Endothelial cell of umbilical vein (primary cell): ENCODE results near the gene ATP6V1D.
A peak's percentile ranks its signal among the peaks of the same experiment; 100 is the strongest.

ENCODE experiments used
- GATA2 ChIP-seq: IDR thresholded peaks from 2 replicates; pipeline ENCODE4 v1.7.0; 2011; ENCODE audit warnings: low read depth, mild to moderate bottlenecking, moderate library complexity, mixed read lengths, low read length; ENCODE audit not compliant: insufficient read length, insufficient read depth
- POLR2A ChIP-seq: IDR thresholded peaks from 2 replicates; pipeline ENCODE4 v1.6.1; 2012; ENCODE audit warnings: low read depth, mild to moderate bottlenecking, control low read depth, low read length
- TF ChIP-seq, protein P1 (sequence below), 2 donors: IDR thresholded peaks; 1 replicate in 1 of 2; 2 replicates in 1 of 2; pipeline ENCODE4 v1.5.1; 2011; ENCODE audit warnings: low read length in 2 of 2, mild to moderate bottlenecking in 2 of 2, moderate library complexity in 2 of 2, control low read depth in 1 of 2, inconsistent platforms in 1 of 2, low read depth in 1 of 2; ENCODE audit not compliant: insufficient read depth in 1 of 2; ENCODE audit errors: extremely low read depth in 1 of 2

GRCh38 chr14:67359775-67360469, at the start of gene ATP6V1D, which contains the start of gene EIF2S1:
- TF ChIP-seq POLR2A (peak; percentile 75), GATA2 (no peak)
- TF ChIP-seq, protein P1, sequence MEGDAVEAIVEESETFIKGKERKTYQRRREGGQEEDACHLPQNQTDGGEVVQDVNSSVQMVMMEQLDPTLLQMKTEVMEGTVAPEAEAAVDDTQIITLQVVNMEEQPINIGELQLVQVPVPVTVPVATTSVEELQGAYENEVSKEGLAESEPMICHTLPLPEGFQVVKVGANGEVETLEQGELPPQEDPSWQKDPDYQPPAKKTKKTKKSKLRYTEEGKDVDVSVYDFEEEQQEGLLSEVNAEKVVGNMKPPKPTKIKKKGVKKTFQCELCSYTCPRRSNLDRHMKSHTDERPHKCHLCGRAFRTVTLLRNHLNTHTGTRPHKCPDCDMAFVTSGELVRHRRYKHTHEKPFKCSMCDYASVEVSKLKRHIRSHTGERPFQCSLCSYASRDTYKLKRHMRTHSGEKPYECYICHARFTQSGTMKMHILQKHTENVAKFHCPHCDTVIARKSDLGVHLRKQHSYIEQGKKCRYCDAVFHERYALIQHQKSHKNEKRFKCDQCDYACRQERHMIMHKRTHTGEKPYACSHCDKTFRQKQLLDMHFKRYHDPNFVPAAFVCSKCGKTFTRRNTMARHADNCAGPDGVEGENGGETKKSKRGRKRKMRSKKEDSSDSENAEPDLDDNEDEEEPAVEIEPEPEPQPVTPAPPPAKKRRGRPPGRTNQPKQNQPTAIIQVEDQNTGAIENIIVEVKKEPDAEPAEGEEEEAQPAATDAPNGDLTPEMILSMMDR (IDR thresholded peaks at IDR 0.05; ENCODE audit: extremely low read depth in 1 of 2, insufficient read depth in 1 of 2, low read depth in 1 of 2, low read length in 2 of 2), result peak; percentile 81 to 98
